ENCODE data around the gene SUN5. TPM values are rescaled to one million over a fixed set of nuclear protein-coding genes. Genes with fewer than 3 reads are reported as not detected.

The SUN5 gene
- total and polyA plus RNA-seq, 4 donors = not detected

DNA sequence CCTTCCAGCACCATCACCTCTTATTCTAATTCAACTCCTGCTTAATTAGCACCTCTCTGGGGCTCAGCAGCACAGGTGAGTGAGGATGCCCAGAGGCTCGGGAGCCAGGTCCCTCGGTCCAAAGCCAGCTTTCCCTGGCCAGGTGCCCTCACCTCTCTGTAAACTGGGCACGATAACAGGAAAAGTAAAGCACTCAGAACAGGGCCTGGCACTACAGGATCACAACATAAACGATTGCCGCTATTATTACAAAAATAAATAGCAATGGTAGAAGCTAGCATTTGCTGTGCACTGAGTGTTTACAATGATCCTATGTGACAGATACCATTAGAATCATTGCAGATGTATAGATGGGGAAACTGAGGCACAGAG lies 5.9 kb upstream of the SUN5 start:
- WGBS = 31% methylated on average over 5 of the region's 5 CpGs
- TF ChIP-seq RXRA (IDR thresholded peaks at IDR 0.05) = no peak
- no peak for TF ChIP-seq EGR1 (IDR thresholded peaks at IDR 0.05; ENCODE audit: low read depth in 2 of 2)
- no peak for TF ChIP-seq HNF4A (conservative IDR thresholded peaks at IDR 0.05)
- no peak for TF ChIP-seq HNF4G (IDR thresholded peaks at IDR 0.05)
- TF ChIP-seq FOXA2 (IDR thresholded peaks at IDR 0.05) = no peak
- TF ChIP-seq, protein P1, sequence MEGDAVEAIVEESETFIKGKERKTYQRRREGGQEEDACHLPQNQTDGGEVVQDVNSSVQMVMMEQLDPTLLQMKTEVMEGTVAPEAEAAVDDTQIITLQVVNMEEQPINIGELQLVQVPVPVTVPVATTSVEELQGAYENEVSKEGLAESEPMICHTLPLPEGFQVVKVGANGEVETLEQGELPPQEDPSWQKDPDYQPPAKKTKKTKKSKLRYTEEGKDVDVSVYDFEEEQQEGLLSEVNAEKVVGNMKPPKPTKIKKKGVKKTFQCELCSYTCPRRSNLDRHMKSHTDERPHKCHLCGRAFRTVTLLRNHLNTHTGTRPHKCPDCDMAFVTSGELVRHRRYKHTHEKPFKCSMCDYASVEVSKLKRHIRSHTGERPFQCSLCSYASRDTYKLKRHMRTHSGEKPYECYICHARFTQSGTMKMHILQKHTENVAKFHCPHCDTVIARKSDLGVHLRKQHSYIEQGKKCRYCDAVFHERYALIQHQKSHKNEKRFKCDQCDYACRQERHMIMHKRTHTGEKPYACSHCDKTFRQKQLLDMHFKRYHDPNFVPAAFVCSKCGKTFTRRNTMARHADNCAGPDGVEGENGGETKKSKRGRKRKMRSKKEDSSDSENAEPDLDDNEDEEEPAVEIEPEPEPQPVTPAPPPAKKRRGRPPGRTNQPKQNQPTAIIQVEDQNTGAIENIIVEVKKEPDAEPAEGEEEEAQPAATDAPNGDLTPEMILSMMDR (IDR thresholded peaks at IDR 0.05; ENCODE audit: low read depth, low read length, missing input control) = no peak
- TF ChIP-seq RAD21 (IDR thresholded peaks at IDR 0.05) = no peak
- no peak for TF ChIP-seq TAF1 (conservative IDR thresholded peaks at IDR 0.05)
- TF ChIP-seq, protein P2, sequence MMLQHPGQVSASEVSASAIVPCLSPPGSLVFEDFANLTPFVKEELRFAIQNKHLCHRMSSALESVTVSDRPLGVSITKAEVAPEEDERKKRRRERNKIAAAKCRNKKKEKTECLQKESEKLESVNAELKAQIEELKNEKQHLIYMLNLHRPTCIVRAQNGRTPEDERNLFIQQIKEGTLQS (IDR thresholded peaks at IDR 0.05) = no peak
- TF ChIP-seq, protein P3, sequence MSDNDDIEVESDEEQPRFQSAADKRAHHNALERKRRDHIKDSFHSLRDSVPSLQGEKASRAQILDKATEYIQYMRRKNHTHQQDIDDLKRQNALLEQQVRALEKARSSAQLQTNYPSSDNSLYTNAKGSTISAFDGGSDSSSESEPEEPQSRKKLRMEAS (IDR thresholded peaks at IDR 0.05) = no peak
- no peak for TF ChIP-seq JUND (IDR thresholded peaks at IDR 0.05)
- TF ChIP-seq YY1 (IDR thresholded peaks at IDR 0.05) = no peak
- TF ChIP-seq, protein P4, sequence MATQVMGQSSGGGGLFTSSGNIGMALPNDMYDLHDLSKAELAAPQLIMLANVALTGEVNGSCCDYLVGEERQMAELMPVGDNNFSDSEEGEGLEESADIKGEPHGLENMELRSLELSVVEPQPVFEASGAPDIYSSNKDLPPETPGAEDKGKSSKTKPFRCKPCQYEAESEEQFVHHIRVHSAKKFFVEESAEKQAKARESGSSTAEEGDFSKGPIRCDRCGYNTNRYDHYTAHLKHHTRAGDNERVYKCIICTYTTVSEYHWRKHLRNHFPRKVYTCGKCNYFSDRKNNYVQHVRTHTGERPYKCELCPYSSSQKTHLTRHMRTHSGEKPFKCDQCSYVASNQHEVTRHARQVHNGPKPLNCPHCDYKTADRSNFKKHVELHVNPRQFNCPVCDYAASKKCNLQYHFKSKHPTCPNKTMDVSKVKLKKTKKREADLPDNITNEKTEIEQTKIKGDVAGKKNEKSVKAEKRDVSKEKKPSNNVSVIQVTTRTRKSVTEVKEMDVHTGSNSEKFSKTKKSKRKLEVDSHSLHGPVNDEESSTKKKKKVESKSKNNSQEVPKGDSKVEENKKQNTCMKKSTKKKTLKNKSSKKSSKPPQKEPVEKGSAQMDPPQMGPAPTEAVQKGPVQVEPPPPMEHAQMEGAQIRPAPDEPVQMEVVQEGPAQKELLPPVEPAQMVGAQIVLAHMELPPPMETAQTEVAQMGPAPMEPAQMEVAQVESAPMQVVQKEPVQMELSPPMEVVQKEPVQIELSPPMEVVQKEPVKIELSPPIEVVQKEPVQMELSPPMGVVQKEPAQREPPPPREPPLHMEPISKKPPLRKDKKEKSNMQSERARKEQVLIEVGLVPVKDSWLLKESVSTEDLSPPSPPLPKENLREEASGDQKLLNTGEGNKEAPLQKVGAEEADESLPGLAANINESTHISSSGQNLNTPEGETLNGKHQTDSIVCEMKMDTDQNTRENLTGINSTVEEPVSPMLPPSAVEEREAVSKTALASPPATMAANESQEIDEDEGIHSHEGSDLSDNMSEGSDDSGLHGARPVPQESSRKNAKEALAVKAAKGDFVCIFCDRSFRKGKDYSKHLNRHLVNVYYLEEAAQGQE (IDR thresholded peaks at IDR 0.05) = no peak
- TF ChIP-seq SP1 (IDR thresholded peaks at IDR 0.05) = no peak
- Histone ChIP-seq H3K9me3 (ENCODE audit: control insufficient read depth in 4 of 4, low read length in 3 of 4) (peaks cover 0 to 2% (median 0%) of the 10 kb centered on the region in 4 donors), H3K36me3 (ENCODE audit: control insufficient read depth in 4 of 4, insufficient read depth in 3 of 4, low read depth in 1 of 4, low read length in 3 of 4) (no peaks in the 10 kb centered on the region), H3K9ac (ENCODE audit: low read depth in 1 of 2, low read length in 2 of 2) (no peak overlapping the region), H3K4me1 (ENCODE audit: control insufficient read depth in 4 of 4, insufficient read depth in 4 of 4, low read length in 3 of 4) (peaks cover 0 to 7% (median 1%) of the 10 kb centered on the region in 4 donors), H3K4me3 (ENCODE audit: low read depth in 1 of 3, low read length in 3 of 3) (no peak overlapping the region), H3K27me3 (ENCODE audit: control insufficient read depth in 4 of 4, insufficient read depth in 4 of 4, low read length in 3 of 4) (peaks cover 0 to 2% (median 0%) of the 10 kb centered on the region in 4 donors), H3K27ac (ENCODE audit: low read depth in 1 of 2, low read length in 2 of 2) (no peak overlapping the region)
- DNase-seq (ENCODE audit: low spot score) = no peak

DNA sequence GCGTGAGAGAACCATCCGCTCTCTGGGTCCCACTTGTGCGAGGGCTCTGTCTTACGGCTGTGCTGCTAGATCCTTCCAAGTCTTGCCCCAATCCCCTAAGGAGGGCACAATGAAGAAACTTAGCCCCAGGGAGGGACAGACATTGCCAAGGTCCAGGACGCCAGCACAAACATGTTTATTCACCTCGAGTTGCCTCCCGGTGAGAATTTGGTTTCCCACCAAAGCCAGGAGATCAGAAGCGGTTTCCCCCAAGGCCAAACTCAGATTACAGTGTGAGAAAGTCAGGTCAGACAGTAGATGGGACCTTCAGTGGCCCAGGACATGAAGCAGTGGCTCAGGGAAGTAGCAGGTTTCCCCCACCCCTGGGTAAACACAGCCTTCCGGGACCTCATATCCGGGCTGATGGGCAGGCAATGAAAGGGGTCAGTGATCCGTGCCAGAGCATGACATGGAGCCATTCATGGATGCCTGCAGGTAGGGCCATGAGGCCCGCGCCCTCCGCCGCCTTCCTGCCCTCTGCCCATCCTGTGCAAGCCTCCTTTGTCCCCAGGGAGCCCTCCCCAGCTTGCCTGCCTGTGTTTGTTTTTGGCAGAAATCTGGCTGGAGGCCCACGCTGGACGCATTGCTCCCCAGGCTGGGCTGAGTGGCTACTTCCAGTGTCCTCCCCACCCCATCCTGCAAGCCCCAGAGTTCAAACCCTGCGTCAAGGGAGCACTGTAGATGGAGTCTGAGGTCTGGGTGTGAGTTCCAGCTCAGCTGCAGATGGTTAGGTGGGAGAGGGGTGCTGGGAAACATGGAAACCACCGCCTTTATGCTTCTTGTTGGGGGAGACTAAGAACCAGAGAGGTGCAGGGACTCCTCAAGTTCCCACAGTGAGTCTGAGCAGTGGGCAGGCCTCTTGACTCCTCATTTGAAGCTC lies 5.2 kb upstream of the SUN5 start:
- Histone ChIP-seq H3K27me3 (ENCODE audit: control insufficient read depth in 4 of 4, insufficient read depth in 4 of 4, low read length in 3 of 4) (peaks cover 0 to 2% (median 0%) of the 10 kb centered on the region in 4 donors), H3K36me3 (ENCODE audit: control insufficient read depth in 4 of 4, insufficient read depth in 3 of 4, low read depth in 1 of 4, low read length in 3 of 4) (no peaks in the 10 kb centered on the region), H3K9me3 (ENCODE audit: control insufficient read depth in 4 of 4, low read length in 3 of 4) (peaks cover 0 to 2% (median 0%) of the 10 kb centered on the region in 4 donors), H3K4me1 (ENCODE audit: control insufficient read depth in 4 of 4, insufficient read depth in 4 of 4, low read length in 3 of 4) (peaks cover 0 to 7% (median 1%) of the 10 kb centered on the region in 4 donors), H3K4me3 (ENCODE audit: low read depth in 1 of 3, low read length in 3 of 3) (no peak overlapping the region), H3K9ac (ENCODE audit: low read depth in 1 of 2, low read length in 2 of 2) (no peak overlapping the region), H3K27ac (ENCODE audit: low read depth in 1 of 2, low read length in 2 of 2) (no peak overlapping the region)
- no peak for DNase-seq (ENCODE audit: low spot score)
- TF ChIP-seq GABPA (IDR thresholded peaks at IDR 0.05 in 1 of 2, conservative IDR thresholded peaks at IDR 0.05 in 1 of 2) (no peak), RXRA (IDR thresholded peaks at IDR 0.05) (no peak), NR2F2 (IDR thresholded peaks at IDR 0.05) (no peak), HNF4G (IDR thresholded peaks at IDR 0.05) (no peak), TAF1 (conservative IDR thresholded peaks at IDR 0.05) (no peak), SP1 (IDR thresholded peaks at IDR 0.05) (no peak), EGR1 (IDR thresholded peaks at IDR 0.05; ENCODE audit: low read depth in 2 of 2) (no peak), YY1 (IDR thresholded peaks at IDR 0.05) (no peak)
- TF ChIP-seq, protein P3 (IDR thresholded peaks at IDR 0.05) = no peak
- 60% methylated on average over 19 of the region's 19 CpGs for WGBS
